ENCODE measurements around the gene CDCA3.
A peak's percentile ranks its signal among the peaks of the same experiment; 100 is the strongest.

CDCA3 gene

GRCh38 chr12:6854036-6854435, 3.0 kb upstream of the CDCA3 start:
- H3K36me3 ChIP-seq (ENCODE audit: control insufficient read depth in 4 of 4, insufficient read depth in 4 of 4, low read length in 3 of 4) = peaks cover 23 to 59% (median 40%) of the 10 kb centered on the region in 4 experiments
- WGBS (ENCODE audit: insufficient coverage) = 95% methylated on average over 5 of the region's 6 CpGs
- H3K4me3 ChIP-seq (ENCODE audit: control insufficient read depth in 1 of 7, extremely low read depth in 1 of 7, insufficient read depth in 4 of 7, low read depth in 2 of 7, low read length in 6 of 7) = no peak overlapping the region

GRCh38 chr12:6853626-6854025, 2.5 kb upstream of the CDCA3 start:
- peak overlapping the region in 1 of 7 experiments; percentile 90 for H3K4me3 ChIP-seq (ENCODE audit: control insufficient read depth in 1 of 7, extremely low read depth in 1 of 7, insufficient read depth in 4 of 7, low read depth in 2 of 7, low read length in 6 of 7)
- no peaks in the 10 kb centered on the region for H3K9me3 ChIP-seq (ENCODE audit: control extremely low read depth in 1 of 5, control insufficient read depth in 4 of 5, insufficient read depth in 2 of 5, low read depth in 1 of 5, low read length in 4 of 5)
- POLR2A ChIA-PET = interaction anchor here (1.5 kb wide), 1 partner anchor 14 kb away, joined by 7 read pairs; the partner anchor contains the start of gene TPI1
- peaks cover 23 to 59% (median 40%) of the 10 kb centered on the region in 4 experiments for H3K36me3 ChIP-seq (ENCODE audit: control insufficient read depth in 4 of 4, insufficient read depth in 4 of 4, low read length in 3 of 4)
- DNase-seq = no peak
- CTCF ChIA-PET = interaction anchor here (0.8 to 6.8 kb wide), 9 partner anchors 9 to 100 kb away, joined by 3 to 85 read pairs (median 3); partner anchors contain the start of genes MLF2, SPSB2 and TPI1
- 100% methylated on average over 1 of the region's 1 CpG for WGBS (ENCODE audit: insufficient coverage)
- peaks cover 5 to 41% (median 32%) of the 10 kb centered on the region in 4 experiments for H3K4me1 ChIP-seq (ENCODE audit: control extremely low read depth in 1 of 4, control insufficient read depth in 4 of 4, insufficient read depth in 4 of 4, low read length in 3 of 4)
- peak overlapping the region in 1 of 2 experiments; percentile 60 for H3K27ac ChIP-seq (ENCODE audit: insufficient read depth in 1 of 2, low read depth in 1 of 2, low read length in 2 of 2, poor library complexity in 1 of 2, severe bottlenecking in 2 of 2)
- no peaks in the 10 kb centered on the region for H3K27me3 ChIP-seq (replicated peaks in 2 of 5; ENCODE audit: control insufficient read depth in 4 of 5, insufficient read depth in 5 of 5, low read length in 4 of 5)

More at GRCh38 chr12:6854036-6854435, 3.0 kb upstream of the CDCA3 start:
- POLR2A ChIA-PET = interaction anchor here (1.5 kb wide), 1 partner anchor 13 kb away, joined by 7 read pairs; the partner anchor contains the start of gene TPI1
- CTCF ChIA-PET = interaction anchor here (1.2 to 6.8 kb wide), 6 partner anchors 12 to 94 kb away, joined by 3 to 85 read pairs (median 6); partner anchors contain the start of genes SPSB2 and TPI1
- H3K4me1 ChIP-seq (ENCODE audit: control extremely low read depth in 1 of 4, control insufficient read depth in 4 of 4, insufficient read depth in 4 of 4, low read length in 3 of 4) = peaks cover 5 to 41% (median 32%) of the 10 kb centered on the region in 4 experiments
- no peak overlapping the region for H3K27ac ChIP-seq (ENCODE audit: insufficient read depth in 1 of 2, low read depth in 1 of 2, low read length in 2 of 2, poor library complexity in 1 of 2, severe bottlenecking in 2 of 2)
- DNase-seq = no peak
- H3K9me3 ChIP-seq (ENCODE audit: control extremely low read depth in 1 of 5, control insufficient read depth in 4 of 5, insufficient read depth in 2 of 5, low read depth in 1 of 5, low read length in 4 of 5) = no peaks in the 10 kb centered on the region
- H3K27me3 ChIP-seq (replicated peaks in 2 of 5; ENCODE audit: control insufficient read depth in 4 of 5, insufficient read depth in 5 of 5, low read length in 4 of 5) = no peaks in the 10 kb centered on the region

- WGBS (ENCODE audit: insufficient coverage) = 2% methylated on average over 6 of the region's 18 CpGs
- peak overlapping the region in 1 of 2 experiments; percentile 63 for H3K27ac ChIP-seq (ENCODE audit: insufficient read depth in 1 of 2, low read depth in 1 of 2, low read length in 2 of 2, poor library complexity in 1 of 2, severe bottlenecking in 2 of 2)
- no peaks in the 10 kb centered on the region for H3K27me3 ChIP-seq (replicated peaks in 2 of 5; ENCODE audit: control insufficient read depth in 4 of 5, insufficient read depth in 5 of 5, low read length in 4 of 5)
- ChIA-PET POLR2A (interaction anchor here (1.2 to 2.2 kb wide), 6 partner anchors 14 to 164 kb away, joined by 3 to 14 read pairs (median 6); partner anchors contain the start of genes C12orf57, MLF2, RNU7-1 and TPI1), CTCF (interaction anchor here (0.8 to 6.8 kb wide), 10 partner anchors 8 to 100 kb away, joined by 3 to 85 read pairs (median 4); partner anchors contain the start of genes MLF2, SPSB2 and TPI1)
- no peaks in the 10 kb centered on the region for H3K9me3 ChIP-seq (ENCODE audit: control extremely low read depth in 1 of 5, control insufficient read depth in 4 of 5, insufficient read depth in 2 of 5, low read depth in 1 of 5, low read length in 4 of 5)
- peaks cover 5 to 41% (median 32%) of the 10 kb centered on the region in 4 experiments for H3K4me1 ChIP-seq (ENCODE audit: control extremely low read depth in 1 of 4, control insufficient read depth in 4 of 4, insufficient read depth in 4 of 4, low read length in 3 of 4)
- peaks cover 18 to 57% (median 37%) of the 10 kb centered on the region in 4 experiments for H3K36me3 ChIP-seq (ENCODE audit: control insufficient read depth in 4 of 4, insufficient read depth in 4 of 4, low read length in 3 of 4)
- peak; percentile 78 to 92 (median 91) for DNase-seq
- peak overlapping the region; percentile 63 to 99 (median 90) for H3K4me3 ChIP-seq (ENCODE audit: control insufficient read depth in 1 of 7, extremely low read depth in 1 of 7, insufficient read depth in 4 of 7, low read depth in 2 of 7, low read length in 6 of 7)
Measured at GRCh38 chr12:6852651-6853354, 1.7 kb upstream of the CDCA3 start.

GRCh38 chr12:6851921-6852650, 1.0 kb upstream of the CDCA3 start, which contains the start of gene USP5:
Gene USP5 (plus strand): TSS chr12:6852150. CDS start chr12:6852180, 30 bp downstream.
- ChIA-PET CTCF (interaction anchor here (0.6 to 6.8 kb wide), 13 partner anchors 8 to 98 kb away, joined by 3 to 85 read pairs (median 4); partner anchors contain the start of genes C12orf57, RNU7-1, SPSB2 and TPI1), POLR2A (interaction anchor here (0.7 to 2.2 kb wide), 8 partner anchors 15 to 163 kb away, joined by 3 to 14 read pairs (median 6); partner anchors contain the start of genes C12orf57, MLF2, RNU7-1 and SPSB2)
- Histone ChIP-seq H3K27ac (ENCODE audit: insufficient read depth in 1 of 2, low read depth in 1 of 2, low read length in 2 of 2, poor library complexity in 1 of 2, severe bottlenecking in 2 of 2) (peak within 1 kb of the TSS; percentile 80 to 89), H3K36me3 (ENCODE audit: control insufficient read depth in 4 of 4, insufficient read depth in 4 of 4, low read length in 3 of 4) (peaks cover 11 to 57% (median 34%) of the 10 kb centered on the region in 4 experiments), H3K9me3 (ENCODE audit: control extremely low read depth in 1 of 5, control insufficient read depth in 4 of 5, insufficient read depth in 2 of 5, low read depth in 1 of 5, low read length in 4 of 5) (no peaks in the 10 kb centered on the region), H3K4me1 (ENCODE audit: control extremely low read depth in 1 of 4, control insufficient read depth in 4 of 4, insufficient read depth in 4 of 4, low read length in 3 of 4) (peaks cover 5 to 41% (median 32%) of the 10 kb centered on the region in 4 experiments), H3K27me3 (replicated peaks in 2 of 5; ENCODE audit: control insufficient read depth in 4 of 5, insufficient read depth in 5 of 5, low read length in 4 of 5) (no peaks in the 10 kb centered on the region), H3K4me3 (ENCODE audit: control insufficient read depth in 1 of 7, extremely low read depth in 1 of 7, insufficient read depth in 4 of 7, low read depth in 2 of 7, low read length in 6 of 7) (peak within 1 kb of the TSS; percentile 82 to 99 (median 90))
- DNase-seq = peak; percentile 100
- under 1% methylated on average over 62 of the region's 65 CpGs for WGBS (ENCODE audit: insufficient coverage)

GRCh38 chr12:6850796-6851152, 312 bp downstream of the CDCA3 start:
- Histone ChIP-seq H3K9me3 (ENCODE audit: control extremely low read depth in 1 of 5, control insufficient read depth in 4 of 5, insufficient read depth in 2 of 5, low read depth in 1 of 5, low read length in 4 of 5) (no peaks in the 10 kb centered on the region), H3K4me1 (ENCODE audit: control extremely low read depth in 1 of 4, control insufficient read depth in 4 of 4, insufficient read depth in 4 of 4, low read length in 3 of 4) (peaks cover 5 to 42% (median 33%) of the 10 kb centered on the region in 4 experiments), H3K36me3 (ENCODE audit: control insufficient read depth in 4 of 4, insufficient read depth in 4 of 4, low read length in 3 of 4) (peaks cover 4 to 57% (median 32%) of the 10 kb centered on the region in 4 experiments), H3K27ac (ENCODE audit: insufficient read depth in 1 of 2, low read depth in 1 of 2, low read length in 2 of 2, poor library complexity in 1 of 2, severe bottlenecking in 2 of 2) (peak overlapping the region in 1 of 2 experiments; percentile 64), H3K4me3 (ENCODE audit: control insufficient read depth in 1 of 7, extremely low read depth in 1 of 7, insufficient read depth in 4 of 7, low read depth in 2 of 7, low read length in 6 of 7) (peak overlapping the region in 6 of 7 experiments; percentile 87 to 99 (median 90)), H3K27me3 (replicated peaks in 2 of 5; ENCODE audit: control insufficient read depth in 4 of 5, insufficient read depth in 5 of 5, low read length in 4 of 5) (no peaks in the 10 kb centered on the region)
- ChIA-PET POLR2A (interaction anchor here (1.8 to 2.2 kb wide), 2 partner anchors 16 to 97 kb away, joined by 6 to 8 read pairs; partner anchors contain the start of genes MLF2 and TPI1), CTCF (interaction anchor here (1.0 to 6.8 kb wide), 8 partner anchors 14 to 76 kb away, joined by 3 to 85 read pairs (median 6); partner anchors contain the start of genes SPSB2 and TPI1)
- WGBS (ENCODE audit: insufficient coverage) = 81% methylated on average over 16 of the region's 16 CpGs
- no peak for DNase-seq

DNA sequence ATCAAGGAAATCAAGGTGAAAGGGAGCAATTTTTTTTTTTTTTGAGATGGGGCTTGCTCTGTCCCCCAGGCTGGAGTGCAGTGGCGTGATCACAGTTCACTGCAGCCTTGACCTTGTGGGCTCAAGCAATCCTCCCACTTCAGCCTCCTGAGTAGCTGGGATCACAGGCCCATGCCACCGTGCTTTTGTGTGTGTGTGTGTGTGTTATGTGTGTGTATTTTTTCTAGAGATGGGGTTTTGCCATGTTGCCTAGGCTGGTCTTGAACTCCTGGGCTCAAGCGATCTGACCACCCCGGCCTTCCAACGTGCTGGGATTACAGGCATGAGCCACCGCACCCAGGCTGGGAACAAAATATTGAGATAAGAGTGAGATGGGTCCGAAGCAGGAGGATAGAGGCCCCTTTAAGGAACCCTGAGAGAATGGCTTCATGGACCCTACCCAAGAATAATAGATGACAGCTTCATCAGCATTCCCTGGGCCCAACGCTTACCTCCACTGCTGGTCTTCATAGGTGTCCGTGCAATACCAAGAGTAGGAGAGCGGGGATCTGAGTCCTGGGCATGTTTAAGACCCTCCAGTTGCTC, 1.0 kb downstream of the CDCA3 start:
- POLR2A ChIA-PET = no interaction called here
- H3K27ac ChIP-seq (ENCODE audit: insufficient read depth in 1 of 2, low read depth in 1 of 2, low read length in 2 of 2, poor library complexity in 1 of 2, severe bottlenecking in 2 of 2) = no peak overlapping the region
- peaks cover 3 to 55% (median 30%) of the 10 kb centered on the region in 4 experiments for H3K36me3 ChIP-seq (ENCODE audit: control insufficient read depth in 4 of 4, insufficient read depth in 4 of 4, low read length in 3 of 4)
- 95% methylated on average over 8 of the region's 10 CpGs for WGBS (ENCODE audit: insufficient coverage)
- no peaks in the 10 kb centered on the region for H3K9me3 ChIP-seq (ENCODE audit: control extremely low read depth in 1 of 5, control insufficient read depth in 4 of 5, insufficient read depth in 2 of 5, low read depth in 1 of 5, low read length in 4 of 5)
- CTCF ChIA-PET = interaction anchor here (1.0 to 4.3 kb wide), 6 partner anchors 15 to 96 kb away, joined by 3 to 39 read pairs (median 4); no protein-coding TSS in a partner anchor
- DNase-seq = no peak
- peaks cover 5 to 42% (median 33%) of the 10 kb centered on the region in 4 experiments for H3K4me1 ChIP-seq (ENCODE audit: control extremely low read depth in 1 of 4, control insufficient read depth in 4 of 4, insufficient read depth in 4 of 4, low read length in 3 of 4)
- H3K4me3 ChIP-seq (ENCODE audit: control insufficient read depth in 1 of 7, extremely low read depth in 1 of 7, insufficient read depth in 4 of 7, low read depth in 2 of 7, low read length in 6 of 7) = peak overlapping the region in 4 of 7 experiments; percentile 90 to 99 (median 90)
- H3K27me3 ChIP-seq (replicated peaks in 2 of 5; ENCODE audit: control insufficient read depth in 4 of 5, insufficient read depth in 5 of 5, low read length in 4 of 5) = no peaks in the 10 kb centered on the region
